ENCODE measurements around the gene PTPRZ1.

The PTPRZ1 gene

GRCh38 chr7:121872831-121873288, at the start of gene PTPRZ1:
Gene PTPRZ1, plus strand, starts transcription at chr7:121873161. Its CDS starts 339 bp downstream, at chr7:121873500.
- no peaks in the 10 kb centered on the region for H3K4me1 ChIP-seq (ENCODE audit: control insufficient read depth in 1 of 2, insufficient read depth in 2 of 2, low read length in 2 of 2)
- no peak within 1 kb of the TSS for H3K27ac ChIP-seq (ENCODE audit: low read depth, low read length)
- H3K9ac ChIP-seq (ENCODE audit: low read depth in 1 of 2, low read length in 2 of 2), result no peak within 1 kb of the TSS
- no peaks in the 10 kb centered on the region for H3K9me3 ChIP-seq (ENCODE audit: control insufficient read depth in 1 of 2, low read length in 2 of 2)
- no peaks in the 10 kb centered on the region for H3K36me3 ChIP-seq (ENCODE audit: control insufficient read depth in 1 of 2, insufficient read depth in 2 of 2, low read length in 2 of 2)
- H3K4me3 ChIP-seq (ENCODE audit: low read depth in 1 of 2, low read length in 2 of 2), result peak within 1 kb of the TSS; percentile 60 to 67
- peaks cover 9 to 44% of the 10 kb centered on the region in 2 donors for H3K27me3 ChIP-seq (ENCODE audit: control insufficient read depth in 1 of 2, insufficient read depth in 2 of 2, low read length in 2 of 2)

DNA sequence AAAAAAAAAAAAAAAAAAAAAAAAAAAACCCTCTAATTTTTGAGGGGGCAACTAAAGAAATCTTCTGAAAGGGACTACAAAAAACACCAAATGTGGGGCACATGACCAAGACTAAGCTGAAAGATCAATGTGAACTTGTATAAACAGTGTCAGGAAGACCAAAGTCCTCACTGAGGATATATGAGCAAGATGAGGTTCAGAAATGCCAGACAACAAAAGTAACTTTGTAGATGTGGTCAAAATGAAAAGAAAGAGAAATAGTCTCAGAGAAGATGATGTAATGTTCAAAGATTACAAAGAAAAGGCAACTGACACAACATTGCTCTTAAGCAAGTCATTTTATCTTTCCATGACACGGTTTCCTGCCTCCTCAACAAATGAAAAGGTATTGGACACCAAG, 48.7 kb upstream of the PTPRZ1 start:
- Histone ChIP-seq H3K36me3 (ENCODE audit: control insufficient read depth in 1 of 2, insufficient read depth in 2 of 2, low read length in 2 of 2) (no peaks in the 10 kb centered on the region), H3K4me3 (ENCODE audit: low read depth in 1 of 2, low read length in 2 of 2) (no peak overlapping the region), H3K9ac (ENCODE audit: low read depth in 1 of 2, low read length in 2 of 2) (no peak overlapping the region), H3K9me3 (ENCODE audit: control insufficient read depth in 1 of 2, low read length in 2 of 2) (no peaks in the 10 kb centered on the region), H3K4me1 (ENCODE audit: control insufficient read depth in 1 of 2, insufficient read depth in 2 of 2, low read length in 2 of 2) (no peaks in the 10 kb centered on the region), H3K27me3 (ENCODE audit: control insufficient read depth in 1 of 2, insufficient read depth in 2 of 2, low read length in 2 of 2) (no peaks in the 10 kb centered on the region), H3K27ac (ENCODE audit: low read depth, low read length) (no peak overlapping the region)

GRCh38 chr7:121831351-121831750, 41.6 kb upstream of the PTPRZ1 start:
- Histone ChIP-seq H3K4me3 (ENCODE audit: low read depth in 1 of 2, low read length in 2 of 2) (no peak overlapping the region), H3K27me3 (ENCODE audit: control insufficient read depth in 1 of 2, insufficient read depth in 2 of 2, low read length in 2 of 2) (no peaks in the 10 kb centered on the region), H3K27ac (ENCODE audit: low read depth, low read length) (no peak overlapping the region), H3K4me1 (ENCODE audit: control insufficient read depth in 1 of 2, insufficient read depth in 2 of 2, low read length in 2 of 2) (no peaks in the 10 kb centered on the region), H3K9me3 (ENCODE audit: control insufficient read depth in 1 of 2, low read length in 2 of 2) (no peaks in the 10 kb centered on the region), H3K36me3 (ENCODE audit: control insufficient read depth in 1 of 2, insufficient read depth in 2 of 2, low read length in 2 of 2) (no peaks in the 10 kb centered on the region), H3K9ac (ENCODE audit: low read depth in 1 of 2, low read length in 2 of 2) (no peak overlapping the region)

DNA sequence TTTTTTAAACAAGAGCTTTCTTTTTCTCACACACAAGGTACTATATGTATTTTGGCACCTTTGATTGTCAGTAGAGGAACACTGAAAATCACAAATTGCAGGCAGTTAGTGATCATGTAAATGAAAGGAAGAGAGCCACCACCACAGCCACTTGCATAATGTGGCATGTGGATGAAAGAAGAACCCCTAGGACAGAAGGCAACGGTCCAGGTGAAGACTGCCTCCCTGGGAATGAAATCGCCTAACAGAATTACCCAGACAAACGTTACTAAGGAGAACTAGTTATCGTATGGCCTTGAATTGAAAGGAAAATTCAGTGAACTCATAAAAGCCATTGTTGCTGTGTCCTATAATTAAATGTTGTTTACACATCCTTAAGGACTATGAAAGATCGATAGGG, 41.2 kb upstream of the PTPRZ1 start:
- Histone ChIP-seq H3K9me3 (ENCODE audit: control insufficient read depth in 1 of 2, low read length in 2 of 2) (no peaks in the 10 kb centered on the region), H3K27ac (ENCODE audit: low read depth, low read length) (no peak overlapping the region)

DNA sequence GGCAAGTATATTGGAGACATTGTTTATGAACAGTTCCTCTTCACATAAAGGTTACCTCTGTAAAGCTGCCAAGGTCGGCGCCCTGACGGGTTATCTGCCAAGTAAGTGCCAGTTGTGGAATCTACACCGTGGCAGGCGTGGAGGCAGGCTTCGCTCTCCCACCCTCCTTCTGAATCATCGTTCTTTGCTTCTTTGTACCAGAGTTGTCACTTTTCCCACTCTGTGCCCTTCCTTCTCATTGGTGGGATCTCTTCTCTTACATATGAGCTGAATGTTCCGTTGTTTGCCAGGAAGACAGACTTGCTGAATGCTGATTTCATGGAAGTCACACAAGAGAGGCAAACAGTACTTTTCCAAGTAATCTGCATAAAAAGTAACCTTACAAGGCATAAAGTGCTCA, 40.6 kb upstream of the PTPRZ1 start:
- Histone ChIP-seq H3K9ac (ENCODE audit: low read depth in 1 of 2, low read length in 2 of 2) (no peak overlapping the region), H3K27ac (ENCODE audit: low read depth, low read length) (no peak overlapping the region), H3K4me1 (ENCODE audit: control insufficient read depth in 1 of 2, insufficient read depth in 2 of 2, low read length in 2 of 2) (no peaks in the 10 kb centered on the region), H3K27me3 (ENCODE audit: control insufficient read depth in 1 of 2, insufficient read depth in 2 of 2, low read length in 2 of 2) (no peaks in the 10 kb centered on the region), H3K36me3 (ENCODE audit: control insufficient read depth in 1 of 2, insufficient read depth in 2 of 2, low read length in 2 of 2) (no peaks in the 10 kb centered on the region), H3K9me3 (ENCODE audit: control insufficient read depth in 1 of 2, low read length in 2 of 2) (no peaks in the 10 kb centered on the region), H3K4me3 (ENCODE audit: low read depth in 1 of 2, low read length in 2 of 2) (no peak overlapping the region)

More for the DNA sequence above, 41.2 kb upstream of the PTPRZ1 start:
- no peak overlapping the region for H3K9ac ChIP-seq (ENCODE audit: low read depth in 1 of 2, low read length in 2 of 2)
- H3K36me3 ChIP-seq (ENCODE audit: control insufficient read depth in 1 of 2, insufficient read depth in 2 of 2, low read length in 2 of 2), result no peaks in the 10 kb centered on the region
- H3K4me3 ChIP-seq (ENCODE audit: low read depth in 1 of 2, low read length in 2 of 2), result no peak overlapping the region
- H3K4me1 ChIP-seq (ENCODE audit: control insufficient read depth in 1 of 2, insufficient read depth in 2 of 2, low read length in 2 of 2), result no peaks in the 10 kb centered on the region
- no peaks in the 10 kb centered on the region for H3K27me3 ChIP-seq (ENCODE audit: control insufficient read depth in 1 of 2, insufficient read depth in 2 of 2, low read length in 2 of 2)

- no peak overlapping the region for H3K9ac ChIP-seq (ENCODE audit: low read depth in 1 of 2, low read length in 2 of 2)
- no peaks in the 10 kb centered on the region for H3K9me3 ChIP-seq (ENCODE audit: control insufficient read depth in 1 of 2, low read length in 2 of 2)
- no peaks in the 10 kb centered on the region for H3K4me1 ChIP-seq (ENCODE audit: control insufficient read depth in 1 of 2, insufficient read depth in 2 of 2, low read length in 2 of 2)
- no peaks in the 10 kb centered on the region for H3K36me3 ChIP-seq (ENCODE audit: control insufficient read depth in 1 of 2, insufficient read depth in 2 of 2, low read length in 2 of 2)
- no peaks in the 10 kb centered on the region for H3K27me3 ChIP-seq (ENCODE audit: control insufficient read depth in 1 of 2, insufficient read depth in 2 of 2, low read length in 2 of 2)
- no peak overlapping the region for H3K27ac ChIP-seq (ENCODE audit: low read depth, low read length)
- no peak overlapping the region for H3K4me3 ChIP-seq (ENCODE audit: low read depth in 1 of 2, low read length in 2 of 2)
Observed at GRCh38 chr7:121833991-121834390, 39.0 kb upstream of the PTPRZ1 start.

DNA sequence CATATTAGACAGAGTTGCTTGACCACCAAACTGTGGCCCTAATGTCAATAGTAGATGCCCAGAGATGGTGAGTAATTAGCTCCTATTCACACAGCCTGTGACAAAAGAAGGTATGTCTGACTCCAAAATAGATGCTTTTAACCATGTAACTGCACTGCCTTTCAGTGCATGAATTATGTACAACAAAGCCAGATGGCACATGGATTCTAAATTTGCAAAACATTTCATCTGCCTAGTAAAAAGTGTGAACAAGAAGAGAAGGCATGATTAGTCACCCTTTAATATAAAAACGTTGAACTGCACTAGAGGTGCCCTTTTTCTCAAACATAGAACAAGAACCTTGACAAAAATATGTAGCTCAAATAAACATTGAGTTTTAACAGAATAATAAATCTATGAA, 35.5 kb upstream of the PTPRZ1 start:
- H3K27me3 ChIP-seq (ENCODE audit: control insufficient read depth in 1 of 2, insufficient read depth in 2 of 2, low read length in 2 of 2), result no peaks in the 10 kb centered on the region
- H3K27ac ChIP-seq (ENCODE audit: low read depth, low read length), result no peak overlapping the region
- no peak overlapping the region for H3K4me3 ChIP-seq (ENCODE audit: low read depth in 1 of 2, low read length in 2 of 2)
- no peak overlapping the region for H3K9ac ChIP-seq (ENCODE audit: low read depth in 1 of 2, low read length in 2 of 2)
- no peaks in the 10 kb centered on the region for H3K4me1 ChIP-seq (ENCODE audit: control insufficient read depth in 1 of 2, insufficient read depth in 2 of 2, low read length in 2 of 2)
- no peaks in the 10 kb centered on the region for H3K9me3 ChIP-seq (ENCODE audit: control insufficient read depth in 1 of 2, low read length in 2 of 2)
- no peaks in the 10 kb centered on the region for H3K36me3 ChIP-seq (ENCODE audit: control insufficient read depth in 1 of 2, insufficient read depth in 2 of 2, low read length in 2 of 2)

DNA sequence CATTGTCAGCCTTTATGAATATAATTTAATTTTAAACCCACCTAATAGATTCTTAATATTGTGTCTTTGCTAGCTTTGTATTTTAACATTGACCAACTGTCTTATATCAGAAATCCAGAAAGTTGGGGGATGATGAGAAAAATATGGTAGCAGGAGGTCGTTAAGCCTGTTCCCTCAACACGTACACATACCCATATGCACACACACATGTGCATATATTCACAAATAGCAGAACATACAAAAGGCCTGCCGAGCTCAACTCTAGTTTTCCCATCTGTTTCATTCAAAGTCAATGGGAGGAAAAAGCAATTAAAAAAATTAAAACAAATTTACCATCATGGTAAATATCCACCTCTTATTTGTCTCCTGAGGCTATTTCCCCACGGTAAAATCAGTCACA, 25.9 kb upstream of the PTPRZ1 start:
- Histone ChIP-seq H3K9ac (ENCODE audit: low read depth in 1 of 2, low read length in 2 of 2) (no peak overlapping the region), H3K4me1 (ENCODE audit: control insufficient read depth in 1 of 2, insufficient read depth in 2 of 2, low read length in 2 of 2) (no peaks in the 10 kb centered on the region)

DNA sequence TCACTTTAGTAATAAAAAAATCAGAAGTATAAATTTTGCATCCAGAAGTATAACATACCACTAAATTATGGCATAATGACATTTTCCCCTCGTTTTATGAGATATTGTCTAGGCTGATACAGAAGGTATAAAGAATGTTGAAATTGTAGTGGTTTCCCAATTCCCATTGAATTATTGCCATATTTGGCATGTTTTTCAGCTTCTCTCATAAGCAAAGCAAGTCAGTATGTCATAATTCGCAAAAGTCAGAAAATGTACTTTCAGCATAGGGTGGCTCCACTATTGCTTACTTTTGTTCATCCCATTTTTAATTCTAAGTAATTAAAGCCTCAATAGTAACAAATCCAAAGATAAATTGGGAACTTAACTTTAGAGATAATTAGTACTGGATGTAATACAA, 19.7 kb upstream of the PTPRZ1 start:
- Histone ChIP-seq H3K27me3 (ENCODE audit: control insufficient read depth in 1 of 2, insufficient read depth in 2 of 2, low read length in 2 of 2) (no peaks in the 10 kb centered on the region), H3K9me3 (ENCODE audit: control insufficient read depth in 1 of 2, low read length in 2 of 2) (no peaks in the 10 kb centered on the region), H3K27ac (ENCODE audit: low read depth, low read length) (no peak overlapping the region), H3K4me3 (ENCODE audit: low read depth in 1 of 2, low read length in 2 of 2) (no peak overlapping the region), H3K4me1 (ENCODE audit: control insufficient read depth in 1 of 2, insufficient read depth in 2 of 2, low read length in 2 of 2) (no peaks in the 10 kb centered on the region), H3K36me3 (ENCODE audit: control insufficient read depth in 1 of 2, insufficient read depth in 2 of 2, low read length in 2 of 2) (no peaks in the 10 kb centered on the region), H3K9ac (ENCODE audit: low read depth in 1 of 2, low read length in 2 of 2) (no peak overlapping the region)

More for the DNA sequence above, 25.9 kb upstream of the PTPRZ1 start:
- no peaks in the 10 kb centered on the region for H3K27me3 ChIP-seq (ENCODE audit: control insufficient read depth in 1 of 2, insufficient read depth in 2 of 2, low read length in 2 of 2)
- no peaks in the 10 kb centered on the region for H3K36me3 ChIP-seq (ENCODE audit: control insufficient read depth in 1 of 2, insufficient read depth in 2 of 2, low read length in 2 of 2)
- no peaks in the 10 kb centered on the region for H3K9me3 ChIP-seq (ENCODE audit: control insufficient read depth in 1 of 2, low read length in 2 of 2)
- H3K27ac ChIP-seq (ENCODE audit: low read depth, low read length), result no peak overlapping the region
- H3K4me3 ChIP-seq (ENCODE audit: low read depth in 1 of 2, low read length in 2 of 2), result no peak overlapping the region

- no peak overlapping the region for H3K9ac ChIP-seq (ENCODE audit: low read depth in 1 of 2, low read length in 2 of 2)
- H3K27me3 ChIP-seq (ENCODE audit: control insufficient read depth in 1 of 2, insufficient read depth in 2 of 2, low read length in 2 of 2), result no peaks in the 10 kb centered on the region
- no peaks in the 10 kb centered on the region for H3K36me3 ChIP-seq (ENCODE audit: control insufficient read depth in 1 of 2, insufficient read depth in 2 of 2, low read length in 2 of 2)
- H3K4me3 ChIP-seq (ENCODE audit: low read depth in 1 of 2, low read length in 2 of 2), result no peak overlapping the region
- no peak overlapping the region for H3K27ac ChIP-seq (ENCODE audit: low read depth, low read length)
- H3K9me3 ChIP-seq (ENCODE audit: control insufficient read depth in 1 of 2, low read length in 2 of 2), result no peaks in the 10 kb centered on the region
- H3K4me1 ChIP-seq (ENCODE audit: control insufficient read depth in 1 of 2, insufficient read depth in 2 of 2, low read length in 2 of 2), result no peaks in the 10 kb centered on the region
Observed at GRCh38 chr7:121860953-121861352, 12.0 kb upstream of the PTPRZ1 start.

DNA sequence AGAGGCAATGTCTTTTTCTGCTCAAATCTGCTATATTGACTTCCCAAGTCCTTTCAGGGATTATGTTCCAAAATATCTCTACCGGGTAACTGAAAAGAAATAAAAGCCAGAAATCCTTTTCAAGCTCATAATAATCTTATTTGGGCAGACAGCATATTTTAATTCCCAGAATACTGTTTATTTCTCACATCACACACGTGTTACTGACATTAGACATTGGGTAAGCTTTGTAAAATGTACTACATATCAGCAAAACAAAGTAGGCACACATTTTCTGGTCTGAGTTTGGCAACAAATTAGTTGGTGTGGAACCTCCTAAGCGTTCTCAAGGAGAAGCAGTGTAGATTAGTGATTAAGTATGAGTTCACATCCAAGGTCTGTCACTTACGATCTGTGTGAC, 10.4 kb upstream of the PTPRZ1 start:
- H3K9ac ChIP-seq (ENCODE audit: low read depth in 1 of 2, low read length in 2 of 2), result no peak overlapping the region
- no peak overlapping the region for H3K4me3 ChIP-seq (ENCODE audit: low read depth in 1 of 2, low read length in 2 of 2)
- no peaks in the 10 kb centered on the region for H3K36me3 ChIP-seq (ENCODE audit: control insufficient read depth in 1 of 2, insufficient read depth in 2 of 2, low read length in 2 of 2)
- H3K9me3 ChIP-seq (ENCODE audit: control insufficient read depth in 1 of 2, low read length in 2 of 2), result no peaks in the 10 kb centered on the region
- H3K27me3 ChIP-seq (ENCODE audit: control insufficient read depth in 1 of 2, insufficient read depth in 2 of 2, low read length in 2 of 2), result no peaks in the 10 kb centered on the region
- H3K4me1 ChIP-seq (ENCODE audit: control insufficient read depth in 1 of 2, insufficient read depth in 2 of 2, low read length in 2 of 2), result no peaks in the 10 kb centered on the region
- no peak overlapping the region for H3K27ac ChIP-seq (ENCODE audit: low read depth, low read length)
